Erythroblast (primary cell): ENCODE results near the gene VHLL.

Source experiments
- DNase-seq, 2 experiments: peaks; one replicate each; lab custom pipeline; 2025; lab: John Stamatoyannopoulos, UW
- GATA1 ChIP-seq: IDR thresholded peaks from 2 replicates; pipeline ENCODE4 v1.6.1; 2011; ENCODE audit warnings: low read depth, mild to moderate bottlenecking, control low read depth, low read length, moderate library complexity
- POLR2A ChIP-seq: IDR thresholded peaks from 2 replicates; pipeline ENCODE4 v1.6.1; 2011; ENCODE audit warnings: mild to moderate bottlenecking, low read length

The VHLL gene

DNA sequence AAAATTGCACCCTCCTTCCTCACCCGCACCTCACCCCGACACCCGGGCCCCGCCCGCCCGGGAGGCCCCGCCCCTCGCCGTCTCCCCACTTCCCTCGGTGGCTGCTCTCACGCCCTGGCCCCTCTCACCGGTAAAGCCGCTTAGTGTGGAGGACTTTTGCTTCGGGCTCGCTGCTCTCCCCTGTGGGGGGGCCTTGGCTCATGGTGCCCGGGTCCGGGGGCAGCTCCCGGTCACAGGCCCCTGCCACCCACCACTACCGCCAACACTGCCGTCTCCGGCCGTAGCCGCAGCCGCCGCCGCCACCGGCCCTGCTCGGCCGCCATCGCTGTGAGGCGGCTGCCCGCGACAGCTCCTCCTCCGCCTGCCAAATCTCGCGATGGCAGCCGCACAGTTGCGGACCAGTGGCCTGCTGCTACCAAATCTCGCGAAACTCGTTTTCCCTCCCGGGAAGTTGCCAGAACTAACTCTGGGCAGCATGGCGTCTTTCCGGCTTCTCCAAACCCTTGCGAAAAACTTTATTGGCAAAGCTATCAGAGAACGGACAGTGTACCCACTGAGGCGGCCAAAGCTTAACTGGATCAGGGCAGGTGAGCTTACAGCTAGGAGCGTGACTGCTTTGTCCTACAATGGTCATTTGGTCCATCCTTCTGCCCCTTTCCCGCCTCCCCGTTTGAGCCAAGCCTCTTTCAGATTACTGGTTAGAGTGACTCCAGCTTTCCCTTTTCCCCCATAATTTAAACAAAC is 16.5 kb downstream of the VHLL start, which contains the start of gene SMG5:
Gene SMG5 (minus strand): TSS at position 347 of the 744 bp plus-strand sequence. CDS start 145 bp downstream, at position 202.
- TF ChIP-seq GATA1 (no peak), POLR2A (peak; percentile 96)
- peak; percentile 99 for DNase-seq

DNA sequence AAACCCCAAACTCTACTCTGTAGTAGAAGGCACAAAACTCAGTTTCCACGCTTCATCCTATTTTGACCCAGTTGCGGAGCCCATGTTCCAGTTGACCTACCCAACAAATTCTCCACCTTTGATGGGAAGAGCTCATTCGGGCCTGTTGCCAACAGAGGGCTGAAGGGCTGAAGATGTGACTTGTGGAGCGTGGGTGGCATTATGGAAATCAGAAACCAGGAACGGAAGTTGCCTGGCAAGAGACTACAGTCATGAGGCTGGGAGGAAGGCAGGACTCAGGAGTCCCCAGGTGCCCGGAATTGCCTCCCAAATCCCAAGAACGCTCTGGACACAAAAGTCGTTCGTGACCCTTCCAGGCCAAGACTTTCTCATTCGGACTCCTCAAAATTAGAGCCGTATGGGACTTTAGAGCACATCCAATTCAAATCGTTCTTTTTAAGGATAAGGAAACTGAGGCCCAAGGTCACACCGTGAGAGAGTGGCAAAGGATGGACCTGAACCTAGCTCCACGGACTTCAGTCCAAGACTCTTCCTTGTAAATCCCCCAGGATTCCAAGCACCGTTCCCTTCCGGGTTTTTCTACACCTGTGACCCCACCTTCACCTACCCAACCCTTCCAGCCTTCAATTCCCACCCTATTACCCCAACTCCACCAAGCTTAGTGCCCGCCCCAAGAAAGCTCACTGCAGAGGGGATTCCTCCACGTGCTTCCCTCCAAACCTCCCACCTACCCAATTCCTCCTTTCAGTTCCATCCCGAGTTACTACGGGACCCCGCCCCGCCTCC is 17.2 kb downstream of the VHLL start:
- TF ChIP-seq POLR2A (no peak), GATA1 (no peak)
- DNase-seq: peak; percentile 41 to 54

DNA sequence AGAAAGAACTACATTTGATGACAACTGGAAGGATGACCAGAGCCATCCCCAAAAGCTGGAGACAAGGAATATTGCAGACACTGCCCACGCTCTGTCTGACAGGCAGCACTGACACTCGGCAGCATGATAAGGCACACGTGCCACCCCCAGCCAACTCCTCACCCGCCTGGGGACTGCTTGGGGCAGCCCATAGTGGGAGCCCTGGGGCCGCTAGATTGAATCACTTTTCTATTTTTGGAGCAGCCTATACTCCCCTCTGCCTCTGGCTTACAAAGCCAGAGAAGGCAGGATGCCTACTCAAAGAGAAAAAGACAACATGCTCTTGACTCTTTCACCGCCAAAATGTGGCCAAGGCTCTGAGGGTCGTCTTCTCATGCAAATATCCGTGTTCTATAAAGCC is 17.8 kb downstream of the VHLL start:
- peak; percentile 79 to 81 for DNase-seq
- no peak for TF ChIP-seq GATA1
- no peak for TF ChIP-seq POLR2A

DNA sequence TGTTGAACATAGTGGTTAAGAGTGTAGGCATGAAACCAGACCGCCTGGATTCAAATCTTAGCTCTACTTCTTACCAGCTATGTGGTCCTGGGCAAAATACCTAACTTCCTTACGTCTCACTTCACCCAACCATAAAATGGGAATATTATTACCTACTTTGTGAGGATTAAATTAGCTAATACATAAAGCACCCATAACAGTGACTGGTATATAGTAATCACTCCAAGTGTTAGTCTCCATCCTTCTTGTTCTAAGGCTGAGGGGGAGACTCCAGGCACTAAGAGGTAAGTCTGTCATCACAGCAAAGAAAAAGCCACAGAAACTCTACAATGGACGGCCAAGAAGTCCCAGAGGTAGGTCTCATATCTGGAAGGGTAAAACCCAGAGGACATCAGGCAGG is 19.3 kb downstream of the VHLL start:
- TF ChIP-seq POLR2A: no peak
- no peak for TF ChIP-seq GATA1
- no peak for DNase-seq

DNA sequence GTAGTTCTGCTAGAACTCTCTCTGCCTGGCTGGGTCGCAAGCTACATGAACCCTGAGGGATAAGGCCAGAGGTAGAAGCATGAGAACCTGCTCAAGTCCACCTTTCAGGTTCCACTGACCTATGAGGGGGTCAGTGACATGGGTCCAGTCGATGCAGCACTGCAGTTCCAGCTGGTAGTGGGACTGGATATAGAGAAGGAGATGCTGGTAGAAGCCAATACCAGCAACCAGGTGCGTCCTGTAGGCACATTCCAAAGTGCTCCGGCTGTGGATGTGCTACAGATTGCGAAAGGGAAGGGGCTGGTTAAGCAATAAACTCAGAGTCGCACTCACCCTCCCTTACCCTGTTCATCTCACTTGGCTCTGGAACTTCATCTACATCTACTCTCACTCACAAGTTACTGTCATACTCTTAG is 22.1 kb downstream of the VHLL start:
- DNase-seq: no peak

DNA sequence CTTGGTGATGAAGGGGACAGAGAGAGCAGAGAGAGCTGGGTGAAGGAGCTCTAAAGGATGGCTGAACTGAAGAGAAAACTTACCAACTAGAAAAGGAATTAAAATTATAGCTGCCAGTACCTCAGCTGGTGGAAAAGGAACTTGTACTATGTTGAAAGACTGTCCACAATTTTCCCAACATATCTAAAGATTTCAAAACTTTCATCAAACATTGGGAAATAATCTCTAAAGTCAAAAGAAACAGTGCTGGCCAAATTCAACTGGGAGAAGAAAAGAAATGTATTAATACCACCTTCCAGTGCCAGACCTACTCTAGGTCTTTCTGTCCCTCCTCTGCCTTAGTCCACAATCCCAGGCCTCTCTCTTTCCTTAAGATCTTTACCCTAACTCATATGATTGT is 22.6 kb downstream of the VHLL start:
- DNase-seq: no peak
- TF ChIP-seq GATA1: no peak
- no peak for TF ChIP-seq POLR2A

More for the DNA sequence above, 22.1 kb downstream of the VHLL start:
- TF ChIP-seq POLR2A (no peak), GATA1 (no peak)

DNA sequence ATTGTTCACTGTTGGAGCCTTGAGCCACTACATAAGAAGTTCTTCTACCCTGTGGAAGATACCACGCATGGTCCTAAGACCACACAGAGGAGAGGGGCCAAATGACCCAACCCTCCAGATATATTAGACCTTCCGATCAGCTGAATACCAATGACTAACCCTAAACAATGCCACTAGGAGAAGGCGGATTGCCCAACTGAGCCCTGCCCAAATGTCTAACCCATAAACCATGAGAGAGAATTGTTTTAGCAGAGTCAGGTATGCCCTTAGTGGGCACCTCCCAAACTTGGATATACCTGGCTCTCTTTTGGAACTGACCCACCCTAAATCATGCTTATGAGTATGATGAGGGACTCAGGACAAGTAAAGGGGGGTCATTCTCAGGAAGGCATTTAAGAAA is 28.8 kb downstream of the VHLL start:
- TF ChIP-seq GATA1: no peak
- no peak for TF ChIP-seq POLR2A
- no peak for DNase-seq

DNA sequence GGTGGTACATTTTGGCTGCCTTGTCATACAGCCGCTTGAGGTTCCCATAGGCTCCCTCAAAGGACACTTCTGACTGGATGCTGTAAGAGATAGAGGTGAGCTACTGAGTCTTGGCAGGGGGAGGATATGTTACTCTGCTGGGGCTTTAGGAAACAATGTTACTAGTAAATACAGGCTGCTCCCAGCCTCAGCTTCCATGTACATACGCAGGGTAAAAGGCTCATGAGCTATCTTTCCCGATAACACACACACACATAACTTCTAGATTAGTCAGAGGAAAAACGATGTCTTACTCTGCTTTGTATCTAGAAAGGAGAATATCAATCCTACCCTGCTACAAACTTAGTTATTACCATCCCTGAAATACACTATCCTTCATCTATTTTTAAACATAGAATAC is 30.8 kb downstream of the VHLL start:
- TF ChIP-seq GATA1 (no peak), POLR2A (no peak)
- DNase-seq: no peak

DNA sequence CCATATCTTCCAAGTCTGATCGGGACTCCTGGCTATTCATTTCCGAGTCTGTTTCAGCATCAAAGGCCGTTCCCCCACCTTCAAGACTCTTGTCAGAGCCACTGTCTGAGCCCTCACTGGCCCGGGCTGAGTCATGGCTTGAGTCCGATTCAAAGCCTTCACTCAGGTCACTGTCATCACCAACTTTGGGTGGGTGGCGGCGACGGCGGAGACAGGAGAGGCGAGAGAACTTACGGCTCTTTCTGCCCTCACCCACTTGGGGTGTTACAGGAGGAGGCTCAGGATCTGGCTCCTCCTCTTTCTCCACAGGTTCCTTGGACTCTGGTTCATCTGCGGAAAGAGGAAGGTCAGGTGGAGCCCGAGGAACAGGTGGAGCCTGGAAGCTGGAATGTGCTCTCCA is 33.1 kb downstream of the VHLL start:
- DNase-seq: no peak
- TF ChIP-seq GATA1 (no peak), POLR2A (no peak)

DNA sequence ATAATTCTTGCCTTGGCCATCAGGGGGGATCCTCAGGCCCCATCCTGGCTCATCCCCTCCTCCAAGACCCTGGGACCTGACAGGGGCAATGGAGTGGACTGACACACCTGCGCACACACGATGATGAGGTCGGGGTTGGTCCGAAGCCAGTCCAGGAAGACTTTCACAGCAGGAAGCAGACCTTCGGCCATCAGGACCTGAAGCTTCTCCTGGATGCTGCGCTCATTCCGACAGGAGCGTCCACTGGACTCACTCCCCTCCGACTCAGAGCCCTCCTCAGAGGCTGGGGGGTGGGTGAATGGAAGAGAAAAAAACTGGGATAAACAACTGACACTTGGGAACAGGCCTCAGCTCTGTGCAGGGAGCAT is 35.8 kb downstream of the VHLL start:
- no peak for DNase-seq
- TF ChIP-seq GATA1: no peak
- no peak for TF ChIP-seq POLR2A

DNA sequence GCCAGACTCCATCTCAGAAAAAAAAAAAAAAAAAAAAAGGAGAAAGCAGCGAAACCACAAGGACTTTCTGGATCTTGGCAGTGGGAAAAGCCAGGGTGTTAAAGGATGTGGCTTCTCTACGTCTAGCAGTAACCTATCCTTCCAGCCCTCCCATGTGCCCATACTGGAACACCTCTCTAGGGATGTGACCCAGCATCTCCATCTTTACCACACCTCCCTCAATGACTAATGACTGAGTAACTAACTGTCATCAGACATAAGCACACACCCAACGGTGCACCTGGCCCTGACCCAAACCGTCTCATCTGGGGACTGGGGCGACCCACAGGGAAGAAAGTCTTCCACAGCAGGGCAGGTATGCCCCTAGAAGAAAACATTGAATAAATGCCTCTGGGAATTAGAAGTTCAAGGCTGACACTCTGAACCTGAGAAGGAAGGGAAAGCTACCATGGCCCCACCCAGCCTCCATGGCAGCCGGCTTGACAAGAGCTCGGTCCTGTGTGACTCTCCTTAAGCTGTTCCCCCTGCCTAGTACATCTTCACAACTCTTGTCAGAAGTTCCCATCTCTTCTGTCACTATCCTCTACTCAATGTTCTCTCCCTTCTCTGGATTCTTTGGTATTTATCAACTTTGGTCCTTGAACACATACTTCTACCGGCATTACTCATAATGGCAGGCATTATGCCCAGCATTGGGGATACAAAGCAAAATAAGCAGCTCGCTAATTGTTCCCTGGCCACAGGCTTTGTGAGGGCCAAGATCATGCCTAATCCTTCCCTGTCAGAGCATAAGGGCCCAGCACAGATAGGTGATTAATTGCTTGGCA is 36.4 kb downstream of the VHLL start:
- peak; percentile 25 to 69 for DNase-seq
- TF ChIP-seq GATA1 (no peak), POLR2A (no peak)

DNA sequence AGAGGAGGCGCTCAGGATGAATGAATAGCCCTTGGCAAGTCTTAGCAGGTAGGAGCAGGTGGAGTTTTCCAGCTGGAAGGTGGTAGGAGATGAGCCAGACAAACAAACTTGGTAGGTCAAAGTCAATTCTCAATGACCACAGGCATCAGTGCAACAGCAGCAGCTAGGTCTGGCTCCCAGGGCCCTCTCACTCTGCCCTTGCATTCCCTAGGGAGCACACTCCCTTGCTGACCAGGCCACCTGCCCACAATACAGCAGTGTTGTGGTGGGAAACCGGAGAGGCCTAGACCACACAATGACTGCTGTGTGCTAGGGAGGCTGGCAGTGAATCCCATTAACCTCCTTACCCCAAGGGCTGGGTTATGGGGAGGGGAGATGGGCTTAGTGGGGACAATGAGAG is 38.2 kb downstream of the VHLL start:
- TF ChIP-seq POLR2A (no peak), GATA1 (no peak)
- DNase-seq: no peak

DNA sequence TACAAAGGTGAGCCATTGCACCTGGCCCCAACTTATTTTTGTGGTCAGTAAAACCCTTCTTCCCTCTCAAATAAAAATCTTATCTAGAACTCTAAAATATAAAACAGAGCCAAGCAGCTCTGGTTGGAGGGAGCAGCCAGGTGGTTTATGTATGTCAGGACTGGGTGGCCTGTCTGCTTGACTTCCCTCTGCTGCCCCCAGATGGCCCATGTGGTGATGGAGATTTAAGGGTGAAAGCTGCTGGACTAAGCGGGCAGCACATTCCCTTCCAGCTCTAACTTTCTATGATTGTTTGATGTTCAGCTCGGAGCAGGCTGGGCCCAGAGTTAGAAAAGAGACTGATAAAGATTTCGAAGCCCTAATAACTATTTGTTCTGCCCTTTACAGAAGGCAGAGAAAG is 39.3 kb downstream of the VHLL start:
- DNase-seq: peak; percentile 19 to 31
- TF ChIP-seq POLR2A (no peak), GATA1 (no peak)
